Measurements from ENCODE around the gene SEMA6B. TPM values are rescaled to one million over a fixed set of nuclear protein-coding genes. Genes with fewer than 3 reads are reported as not detected.
A peak's percentile ranks its signal among the peaks of the same experiment; 100 is the strongest.

The SEMA6B gene
- polyA plus RNA-seq (ENCODE audit: low read depth in 6 of 6) = not detected

GRCh38 chr19:4559569-4559968 lies at the start of gene SEMA6B:
SEMA6B (minus strand) TSS chr19:4559684; CDS start chr19:4558457, 1,227 bp downstream.
- ATAC-seq (ENCODE audit: low read depth in 2 of 2) (no peak), DNase-seq (no peak)
- Mint-ChIP-seq H3K4me1 (peaks cover 9 to 14% (median 12%) of the 10 kb centered on the region in 3 donors), H3K9me3 (no peaks in the 10 kb centered on the region), H3K27ac (peak within 1 kb of the TSS in 3 of 6 donors; percentile 29 to 86 (median 49)), H3K27me3 (peaks cover 0 to 20% (median 0%) of the 10 kb centered on the region in 3 donors), H3K4me3 (no peak within 1 kb of the TSS), H3K36me3 (no peaks in the 10 kb centered on the region)

DNA sequence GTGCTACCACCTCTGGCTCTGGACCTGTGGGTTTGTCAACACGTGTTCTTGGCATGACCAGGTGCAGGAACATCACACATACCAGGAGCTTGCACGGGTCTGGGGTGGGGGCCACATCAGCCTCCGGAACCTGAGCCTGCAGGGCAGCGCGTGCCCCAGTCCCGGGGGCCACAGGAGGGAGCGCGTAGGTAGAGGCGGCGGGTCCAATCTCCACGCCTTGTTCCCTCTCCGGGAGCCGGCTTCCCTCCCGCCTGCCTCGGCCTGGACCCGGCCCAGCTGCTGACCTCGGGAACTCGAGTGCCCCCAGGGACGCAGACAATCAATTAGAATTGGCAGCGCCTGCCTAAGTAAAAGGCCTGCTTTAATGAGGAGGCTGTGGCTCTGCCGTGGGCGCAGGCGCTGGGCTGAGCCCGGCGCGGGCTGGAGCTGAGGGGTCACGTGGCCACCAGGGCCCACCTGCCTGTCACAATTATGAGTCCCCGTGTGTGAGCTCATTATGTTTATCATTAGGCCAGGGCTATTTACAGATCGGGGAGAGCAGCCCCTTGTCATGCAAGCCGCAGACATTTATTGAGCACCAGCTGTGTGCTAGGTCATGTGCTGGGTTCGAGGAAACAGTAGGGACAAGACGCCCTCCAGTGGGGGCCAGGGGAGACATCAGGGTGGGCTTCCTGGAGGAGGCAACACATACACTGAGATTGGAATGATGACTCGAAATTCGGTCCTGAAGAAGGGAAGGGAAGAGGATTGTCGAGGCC lies 47.6 kb upstream of the SEMA6B start:
- no peak overlapping the region for H3K4me3 Mint-ChIP-seq
- no peaks in the 10 kb centered on the region for H3K9me3 Mint-ChIP-seq
- no peaks in the 10 kb centered on the region for H3K36me3 Mint-ChIP-seq
- peak in 1 of 2 donors; percentile 55 for ATAC-seq (ENCODE audit: low read depth in 2 of 2)
- peaks cover 10 to 12% (median 11%) of the 10 kb centered on the region in 3 donors for H3K4me1 Mint-ChIP-seq
- H3K27ac Mint-ChIP-seq = no peak overlapping the region
- DNase-seq = no peak
- H3K27me3 Mint-ChIP-seq = peaks cover 10 to 30% (median 17%) of the 10 kb centered on the region in 3 donors

- DNase-seq (no peak), ATAC-seq (ENCODE audit: low read depth in 2 of 2) (no peak)
- H3K9me3 Mint-ChIP-seq = no peaks in the 10 kb centered on the region
- H3K4me3 Mint-ChIP-seq = no peak overlapping the region
- no peak overlapping the region for H3K27ac Mint-ChIP-seq
- peaks cover 14 to 34% (median 16%) of the 10 kb centered on the region in 3 donors for H3K27me3 Mint-ChIP-seq
- H3K4me1 Mint-ChIP-seq = peaks cover 10 to 12% (median 11%) of the 10 kb centered on the region in 3 donors
- no peaks in the 10 kb centered on the region for H3K36me3 Mint-ChIP-seq
These were observed 46.7 kb upstream of the SEMA6B start for GRCh38 chr19:4606181-4606580.

DNA sequence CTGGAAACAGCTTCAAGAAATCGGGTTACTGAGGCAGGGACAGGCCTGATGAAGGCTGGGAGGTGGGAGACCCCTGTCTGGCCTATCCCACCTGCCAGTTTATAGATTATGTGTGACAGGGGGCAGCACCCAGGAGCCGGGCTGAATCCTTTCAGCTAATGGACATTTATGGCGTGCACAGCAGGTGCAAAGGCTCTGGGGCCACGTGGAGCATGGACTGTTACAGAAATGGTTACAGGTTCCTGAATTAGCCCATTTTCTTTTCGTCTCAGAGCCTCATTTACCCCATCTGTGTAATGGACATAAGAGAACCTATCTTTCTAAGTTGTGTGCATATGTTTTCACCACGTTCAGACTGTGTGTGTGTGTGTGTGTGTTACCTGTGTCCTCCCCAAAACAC lies 45.4 kb upstream of the SEMA6B start:
- Mint-ChIP-seq H3K36me3 (no peaks in the 10 kb centered on the region), H3K4me1 (peaks cover under 1 to 5% (median 2%) of the 10 kb centered on the region in 3 donors), H3K27ac (no peak overlapping the region), H3K4me3 (no peak overlapping the region), H3K27me3 (peaks cover 3 to 30% (median 13%) of the 10 kb centered on the region in 3 donors), H3K9me3 (no peaks in the 10 kb centered on the region)
- no peak for DNase-seq
- ATAC-seq (ENCODE audit: low read depth in 2 of 2) = no peak

DNA sequence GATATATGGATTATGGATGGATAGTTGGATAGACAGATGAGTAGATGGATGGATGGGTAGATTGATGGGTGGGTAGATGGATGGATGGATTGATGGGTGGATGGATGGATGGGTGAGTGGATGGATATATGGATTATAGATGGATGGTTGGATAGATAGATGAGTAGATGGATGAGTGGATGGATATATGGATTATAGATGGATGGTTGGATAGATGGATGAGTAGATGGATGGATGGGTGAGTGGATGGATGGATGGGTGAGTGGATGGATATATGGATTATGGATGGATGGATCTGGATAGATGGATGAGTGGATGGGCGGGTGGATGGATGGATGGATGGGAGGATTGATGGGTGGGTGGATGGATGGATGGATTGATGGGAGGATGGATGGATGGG lies 43.4 kb upstream of the SEMA6B start:
- ATAC-seq (ENCODE audit: low read depth in 2 of 2) (no peak), DNase-seq (no peak)
- Mint-ChIP-seq H3K27ac (no peak overlapping the region), H3K36me3 (no peaks in the 10 kb centered on the region), H3K9me3 (no peaks in the 10 kb centered on the region), H3K4me1 (peaks cover 7 to 12% (median 8%) of the 10 kb centered on the region in 3 donors), H3K27me3 (peaks cover 8 to 34% (median 18%) of the 10 kb centered on the region in 3 donors), H3K4me3 (no peak overlapping the region)

DNA sequence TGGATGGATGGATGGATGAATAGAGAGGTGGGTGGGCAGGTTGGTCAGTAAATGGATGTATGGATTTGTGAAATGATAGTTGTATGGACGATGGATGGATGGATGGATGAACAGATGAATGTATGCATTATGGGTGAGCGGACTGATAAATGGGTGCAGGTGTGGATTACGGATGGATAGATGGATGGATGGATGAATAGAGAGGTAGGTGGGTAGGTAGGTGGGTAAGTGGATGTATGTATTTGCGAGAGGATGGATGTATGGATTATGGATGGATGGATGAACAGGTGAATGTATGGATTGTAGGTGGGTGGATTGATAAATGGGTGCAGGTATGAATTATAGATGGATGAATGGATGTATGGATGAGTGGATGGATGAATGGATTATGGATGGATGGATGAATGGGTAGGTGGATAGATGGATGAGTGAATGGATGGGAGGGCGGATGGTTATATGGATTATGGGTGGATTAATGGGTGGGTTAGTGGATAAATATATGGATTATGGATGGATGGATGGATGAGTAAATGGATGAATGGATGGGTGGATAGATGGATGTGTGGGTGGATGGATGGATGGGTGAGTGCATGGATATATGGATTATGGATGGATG lies 42.8 kb upstream of the SEMA6B start:
- no peak for DNase-seq
- Mint-ChIP-seq H3K9me3 (no peaks in the 10 kb centered on the region), H3K4me3 (no peak overlapping the region), H3K27me3 (peaks cover 12 to 36% (median 20%) of the 10 kb centered on the region in 3 donors), H3K4me1 (peaks cover 13 to 16% (median 13%) of the 10 kb centered on the region in 3 donors), H3K36me3 (no peaks in the 10 kb centered on the region), H3K27ac (no peak overlapping the region)
- no peak for ATAC-seq (ENCODE audit: low read depth in 2 of 2)

GRCh38 chr19:4600893-4601292 lies 41.4 kb upstream of the SEMA6B start:
- DNase-seq (no peak), ATAC-seq (ENCODE audit: low read depth in 2 of 2) (no peak)
- H3K4me3 Mint-ChIP-seq = no peak overlapping the region
- H3K27ac Mint-ChIP-seq = no peak overlapping the region
- no peaks in the 10 kb centered on the region for H3K9me3 Mint-ChIP-seq
- H3K4me1 Mint-ChIP-seq = peaks cover 15 to 18% (median 16%) of the 10 kb centered on the region in 3 donors
- H3K36me3 Mint-ChIP-seq = no peaks in the 10 kb centered on the region
- peaks cover 17 to 42% (median 23%) of the 10 kb centered on the region in 3 donors for H3K27me3 Mint-ChIP-seq

DNA sequence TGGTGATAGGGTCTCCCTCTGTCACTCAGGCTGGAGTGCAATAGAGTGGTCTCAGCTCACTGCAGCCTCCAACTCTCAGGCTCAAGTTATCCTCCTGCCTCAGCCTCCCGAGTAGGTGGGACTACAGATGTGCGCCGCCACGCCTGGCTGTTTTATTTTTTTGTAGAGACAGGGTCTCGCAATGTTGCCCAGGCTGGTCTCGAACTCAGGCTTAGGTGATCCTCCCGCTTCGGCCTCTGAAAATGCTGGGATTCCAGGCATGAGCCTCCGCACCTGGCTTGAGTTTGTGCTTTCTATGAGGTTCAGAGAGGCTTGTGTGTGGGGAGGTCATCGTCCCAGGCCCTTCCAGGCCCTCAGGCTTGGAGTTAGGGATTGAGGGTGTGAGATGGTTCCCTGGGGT lies 40.6 kb upstream of the SEMA6B start:
- H3K9me3 Mint-ChIP-seq = no peaks in the 10 kb centered on the region
- no peaks in the 10 kb centered on the region for H3K36me3 Mint-ChIP-seq
- no peak for ATAC-seq (ENCODE audit: low read depth in 2 of 2)
- H3K4me3 Mint-ChIP-seq = no peak overlapping the region
- H3K4me1 Mint-ChIP-seq = peaks cover 15 to 18% (median 16%) of the 10 kb centered on the region in 3 donors
- DNase-seq = no peak
- H3K27me3 Mint-ChIP-seq = peaks cover 17 to 43% (median 26%) of the 10 kb centered on the region in 3 donors
- peak overlapping the region in 1 of 6 donors; percentile 63 for H3K27ac Mint-ChIP-seq

DNA sequence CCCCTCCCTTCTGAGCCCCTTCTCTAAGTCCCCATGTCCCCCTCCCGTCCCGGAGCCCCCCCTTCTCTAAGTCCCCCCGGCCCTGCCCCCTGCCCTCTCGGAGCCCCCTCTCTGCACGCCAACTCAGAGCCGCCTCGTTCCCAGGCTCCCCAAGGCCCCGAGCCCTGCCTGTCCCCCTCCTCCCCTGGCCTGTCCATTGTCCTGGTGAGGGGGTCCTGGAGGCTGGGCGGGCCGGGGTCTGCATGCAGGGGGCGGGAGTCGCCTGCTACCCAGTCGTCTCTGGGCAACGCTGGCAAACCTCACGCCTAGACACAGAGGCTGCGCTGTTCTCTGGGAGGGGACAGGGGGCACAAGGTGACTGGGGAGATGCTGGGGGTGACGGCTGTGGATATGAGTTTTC lies 39.2 kb upstream of the SEMA6B start:
- Mint-ChIP-seq H3K27ac (peak overlapping the region in 1 of 6 donors; percentile 74), H3K4me3 (peak overlapping the region; percentile 49 to 89 (median 80)), H3K4me1 (peaks cover 15 to 19% (median 18%) of the 10 kb centered on the region in 3 donors), H3K36me3 (no peaks in the 10 kb centered on the region), H3K27me3 (peaks cover 17 to 47% (median 29%) of the 10 kb centered on the region in 3 donors), H3K9me3 (no peaks in the 10 kb centered on the region)
- ATAC-seq (ENCODE audit: low read depth in 2 of 2) = no peak
- no peak for DNase-seq

GRCh38 chr19:4597975-4598671 lies 38.6 kb upstream of the SEMA6B start:
- Mint-ChIP-seq H3K9me3 (no peaks in the 10 kb centered on the region), H3K27me3 (peaks cover 17 to 47% (median 29%) of the 10 kb centered on the region in 3 donors), H3K4me3 (peak overlapping the region; percentile 49 to 89 (median 80)), H3K36me3 (no peaks in the 10 kb centered on the region), H3K27ac (peak overlapping the region in 1 of 6 donors; percentile 74), H3K4me1 (peaks cover 15 to 19% (median 18%) of the 10 kb centered on the region in 3 donors)
- DNase-seq (peak; percentile 25), ATAC-seq (ENCODE audit: low read depth in 2 of 2) (peak; percentile 73 to 76)

GRCh38 chr19:4597278-4597974 lies 37.9 kb upstream of the SEMA6B start:
- peaks cover 15 to 19% (median 18%) of the 10 kb centered on the region in 3 donors for H3K4me1 Mint-ChIP-seq
- peak in 1 of 2 donors; percentile 17 for ATAC-seq (ENCODE audit: low read depth in 2 of 2)
- H3K27me3 Mint-ChIP-seq = peaks cover 22 to 51% (median 32%) of the 10 kb centered on the region in 3 donors
- peak overlapping the region in 1 of 6 donors; percentile 2 for H3K27ac Mint-ChIP-seq
- DNase-seq = no peak
- H3K9me3 Mint-ChIP-seq = no peaks in the 10 kb centered on the region
- no peaks in the 10 kb centered on the region for H3K36me3 Mint-ChIP-seq
- H3K4me3 Mint-ChIP-seq = peak overlapping the region in 7 of 8 donors; percentile 66 to 81 (median 66)

DNA sequence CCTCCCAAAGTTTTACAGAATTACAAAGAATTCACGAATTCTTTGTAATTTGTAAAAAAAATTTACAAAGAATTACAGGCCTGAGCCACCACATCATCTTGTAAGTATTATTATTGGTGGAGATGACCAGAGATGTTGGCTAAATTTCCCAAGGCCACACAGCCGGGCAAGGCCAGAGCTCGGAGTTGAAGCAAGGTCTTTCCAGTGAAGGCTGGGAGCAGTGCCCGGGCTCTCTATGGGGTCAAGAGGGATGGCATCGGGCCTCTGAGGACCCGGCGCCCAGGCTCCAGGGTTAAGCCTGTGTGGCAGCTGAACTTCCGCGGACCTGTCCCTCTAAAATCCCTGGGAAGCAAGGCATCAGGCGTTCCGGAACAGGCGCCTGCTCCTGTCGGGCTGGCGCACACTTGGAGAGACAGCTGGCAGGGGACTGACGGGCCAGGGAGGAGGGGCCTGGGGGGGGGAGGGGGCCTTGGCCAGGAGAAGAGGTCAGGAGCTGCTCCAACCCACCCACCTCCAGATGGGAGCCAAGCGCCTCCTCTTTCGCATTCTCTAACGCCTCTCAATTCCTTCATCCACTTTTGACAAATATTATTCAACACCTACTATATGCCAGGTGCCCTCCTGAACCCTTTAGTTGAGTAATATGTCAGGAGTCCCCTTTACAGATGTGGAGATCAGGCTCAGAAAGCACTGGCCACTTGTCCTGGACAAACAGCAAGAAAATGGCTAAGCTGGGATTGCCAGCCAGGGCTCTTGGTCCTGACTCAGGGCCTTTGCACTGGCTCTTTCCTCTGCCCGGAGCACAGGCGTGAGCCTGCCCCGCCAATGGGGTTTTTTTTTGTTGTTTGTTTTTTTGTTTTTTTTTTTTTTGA lies 36.8 kb upstream of the SEMA6B start:
- Mint-ChIP-seq H3K27me3 (peaks cover 31 to 55% (median 35%) of the 10 kb centered on the region in 3 donors), H3K27ac (no peak overlapping the region), H3K9me3 (no peaks in the 10 kb centered on the region), H3K4me1 (peaks cover 15 to 19% (median 18%) of the 10 kb centered on the region in 3 donors), H3K4me3 (no peak overlapping the region), H3K36me3 (no peaks in the 10 kb centered on the region)
- no peak for ATAC-seq (ENCODE audit: low read depth in 2 of 2)
- no peak for DNase-seq

Data from naive B cell (primary cell).